ENCODE measurements around the gene DNAL1. TPM values are rescaled to one million over a fixed set of nuclear protein-coding genes. Genes with fewer than 3 reads are reported as not detected.

The DNAL1 gene
- total RNA-seq, 1 donor from 2014 or later: 16.6 TPM

DNA sequence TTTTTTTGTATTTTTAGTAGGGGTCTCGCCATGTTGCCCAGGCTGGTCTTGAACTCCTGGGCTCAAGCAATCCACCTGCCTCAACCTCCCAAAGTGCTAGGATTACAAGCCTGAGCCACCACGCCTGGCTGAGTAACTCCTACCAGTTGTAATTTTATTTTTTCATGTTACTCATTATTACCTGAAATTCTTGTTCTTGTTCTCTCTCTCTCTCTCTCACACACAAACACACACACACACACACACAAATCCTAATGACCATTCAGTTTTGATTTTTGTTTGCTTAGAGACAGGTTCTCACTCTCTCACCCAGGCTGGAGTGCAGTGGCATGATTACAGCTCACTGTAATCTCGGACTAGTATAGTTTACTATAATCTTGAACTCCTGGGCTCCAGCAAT lies 30.2 kb downstream of the DNAL1 start:
- Histone ChIP-seq H3K9me3 (no peaks in the 10 kb centered on the region), H3K4me3 (no peak overlapping the region), H3K27me3 (no peaks in the 10 kb centered on the region), H3K36me3 (peaks cover 12% of the 10 kb centered on the region), H3K27ac (no peak overlapping the region), H3K4me1 (no peaks in the 10 kb centered on the region)
- no peak for ATAC-seq
- TF ChIP-seq CTCF (IDR thresholded peaks at IDR 0.05): no peak
- no peak for DNase-seq
- intact Hi-C loops (cut with DNase I): no loop called here

DNA sequence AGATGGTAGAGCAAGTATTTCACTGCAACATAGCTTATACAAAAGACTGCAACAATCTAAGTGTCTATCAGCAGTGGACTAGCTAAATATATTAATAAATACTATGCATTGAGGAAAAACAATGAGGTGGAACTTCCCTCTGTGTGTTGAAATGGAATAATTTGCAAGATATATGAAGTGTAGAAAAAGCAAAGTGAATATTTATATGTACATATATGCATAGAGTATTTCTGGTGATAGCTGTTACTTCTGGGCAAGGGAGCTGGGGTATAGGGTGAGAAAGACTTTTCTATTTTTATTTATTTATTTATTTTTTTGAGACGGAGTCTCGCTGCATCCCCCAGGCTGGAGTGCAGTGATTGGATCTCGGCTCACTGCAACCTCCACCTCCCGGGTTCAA lies 33.9 kb downstream of the DNAL1 start:
- Histone ChIP-seq H3K9me3 (no peaks in the 10 kb centered on the region), H3K27ac (no peak overlapping the region), H3K4me1 (no peaks in the 10 kb centered on the region), H3K27me3 (no peaks in the 10 kb centered on the region), H3K4me3 (no peak overlapping the region), H3K36me3 (peaks cover 3% of the 10 kb centered on the region)
- intact Hi-C loops (cut with DNase I): no loop called here
- TF ChIP-seq CTCF (IDR thresholded peaks at IDR 0.05): no peak
- DNase-seq (no peak), ATAC-seq (no peak)

DNA sequence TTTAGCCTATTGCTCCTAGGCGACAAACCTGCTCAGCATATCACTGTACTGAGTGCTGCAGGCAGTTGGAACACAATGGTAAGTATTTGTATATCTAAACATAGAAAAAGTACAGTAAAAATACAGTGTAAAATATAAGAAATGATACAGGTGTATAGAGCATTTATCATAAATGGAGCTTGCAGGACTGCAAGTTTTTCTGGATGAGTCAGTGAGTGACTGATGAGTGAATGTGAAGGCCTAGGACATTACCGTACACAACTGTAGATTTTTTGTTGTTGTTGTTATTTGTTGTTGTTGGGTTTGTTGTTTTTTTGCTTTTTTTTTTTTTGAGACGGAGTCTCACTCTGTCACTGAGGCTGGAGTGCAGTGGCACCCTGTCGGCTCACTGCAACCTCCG lies 36.0 kb downstream of the DNAL1 start:
- no peak for ATAC-seq

GRCh38 chr14:73684627-73685026 lies 39.8 kb downstream of the DNAL1 start:
- ATAC-seq: no peak
- H3K27ac ChIP-seq: no peak overlapping the region
- H3K36me3 ChIP-seq: peaks cover 16% of the 10 kb centered on the region
- no peaks in the 10 kb centered on the region for H3K4me1 ChIP-seq
- H3K9me3 ChIP-seq: no peaks in the 10 kb centered on the region
- DNase-seq: no peak
- no peak overlapping the region for H3K4me3 ChIP-seq
- H3K27me3 ChIP-seq: no peaks in the 10 kb centered on the region
- no peak for TF ChIP-seq CTCF (IDR thresholded peaks at IDR 0.05)
- intact Hi-C loops (cut with DNase I): no loop called here

More for the DNA sequence above, 36.0 kb downstream of the DNAL1 start:
- no peak for TF ChIP-seq CTCF (IDR thresholded peaks at IDR 0.05)
- Histone ChIP-seq H3K4me3 (no peak overlapping the region), H3K27ac (no peak overlapping the region), H3K4me1 (no peaks in the 10 kb centered on the region), H3K36me3 (no peaks in the 10 kb centered on the region), H3K27me3 (no peaks in the 10 kb centered on the region), H3K9me3 (no peaks in the 10 kb centered on the region)
- intact Hi-C loops (cut with DNase I): no loop called here
- no peak for DNase-seq

DNA sequence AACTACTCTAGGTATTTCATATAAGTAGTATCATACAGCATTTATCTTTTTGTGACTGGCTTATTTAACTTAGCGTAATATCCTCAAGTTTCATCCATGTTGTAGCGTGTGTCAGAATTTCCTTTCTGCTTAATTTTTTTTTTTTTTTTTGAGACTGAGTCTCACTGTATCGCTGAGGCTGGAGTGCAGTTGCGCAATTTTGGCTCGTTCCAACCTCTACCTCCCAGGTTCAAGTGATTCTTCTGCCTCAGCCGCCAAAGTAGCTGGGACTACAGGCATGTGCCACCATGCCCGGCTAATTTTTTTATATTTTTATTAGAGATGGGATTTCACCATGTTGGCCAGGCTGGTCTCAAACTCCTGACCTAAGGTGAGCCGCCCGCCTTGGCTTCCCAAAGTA lies 40.5 kb downstream of the DNAL1 start:
- ATAC-seq: no peak

More for the DNA sequence above, 40.5 kb downstream of the DNAL1 start:
- no peak for TF ChIP-seq CTCF (IDR thresholded peaks at IDR 0.05)
- no peak for DNase-seq
- Histone ChIP-seq H3K4me3 (no peak overlapping the region), H3K27ac (no peak overlapping the region), H3K27me3 (no peaks in the 10 kb centered on the region), H3K9me3 (no peaks in the 10 kb centered on the region), H3K4me1 (no peaks in the 10 kb centered on the region), H3K36me3 (peaks cover 21% of the 10 kb centered on the region)
- intact Hi-C loops (cut with DNase I): no loop called here
